HCT116 (cell line): ENCODE measurements around the gene TOMM40.

Source experiments
- CEBPB ChIP-seq: IDR thresholded peaks from 2 replicates; pipeline ENCODE4 v1.6.1; 2012; ENCODE audit warnings: low read depth
- EGR1 ChIP-seq: IDR thresholded peaks from 2 replicates; pipeline ENCODE4 v1.6.1; 2012; ENCODE audit warnings: low read depth
- EZH2 ChIP-seq: fragments of 200-600 bp; sonication (generic); IDR thresholded peaks from 2 replicates; pipeline ENCODE4 v1.6.1; 2017; ENCODE audit warnings: antibody characterized with exemption, mixed run types
- EZH2phosphoT487 ChIP-seq: fragments of 200-600 bp; IDR thresholded peaks from 2 replicates; pipeline ENCODE4 v1.6.1; 2018; ENCODE audit warnings: antibody characterized with exemption, borderline replicate concordance
- POLR2A ChIP-seq: IDR thresholded peaks from 2 replicates; pipeline ENCODE4 v1.7.0; 2011; ENCODE audit warnings: borderline replicate concordance; ENCODE audit not compliant: insufficient read depth, insufficient read length; ENCODE audit errors: extremely low read depth
- POLR2AphosphoS5 ChIP-seq: IDR thresholded peaks from 2 replicates; pipeline ENCODE4 v1.6.1; 2011; ENCODE audit warnings: mild to moderate bottlenecking, low read depth, low read length, moderate library complexity
- ZNF274 ChIP-seq: fragments of 200-500 bp; sonication (Bioruptor generic); IDR thresholded peaks from 2 replicates; pipeline ENCODE4 v1.6.1; 2014; ENCODE audit warnings: mild to moderate bottlenecking, low read depth, low read length, inconsistent platforms
- TF ChIP-seq, protein P1 (sequence below), 3 experiments: fragments of 200-600 bp in 1 of 3; sonication (generic) in 1 of 3; IDR thresholded peaks in 2 of 3; conservative IDR thresholded peaks in 1 of 3; 2 replicates each; pipeline ENCODE4 v1.5.1; 2012 to 2017; ENCODE audit warnings: low read depth in 2 of 3, low read length in 2 of 3, antibody characterized with exemption in 1 of 3, borderline replicate concordance in 1 of 3, control low read depth in 1 of 3, mild to moderate bottlenecking in 1 of 3, mixed read lengths in 1 of 3, mixed run types in 1 of 3, moderate library complexity in 1 of 3; ENCODE audit not compliant: insufficient read depth in 1 of 3
- TF ChIP-seq, protein P2 (sequence below): IDR thresholded peaks from 2 replicates; pipeline ENCODE4 v1.6.1; 2012; ENCODE audit warnings: low read depth
- TF ChIP-seq, protein P3 (sequence below): IDR thresholded peaks from 2 replicates; pipeline ENCODE4 v1.6.1; 2012

DNA sequence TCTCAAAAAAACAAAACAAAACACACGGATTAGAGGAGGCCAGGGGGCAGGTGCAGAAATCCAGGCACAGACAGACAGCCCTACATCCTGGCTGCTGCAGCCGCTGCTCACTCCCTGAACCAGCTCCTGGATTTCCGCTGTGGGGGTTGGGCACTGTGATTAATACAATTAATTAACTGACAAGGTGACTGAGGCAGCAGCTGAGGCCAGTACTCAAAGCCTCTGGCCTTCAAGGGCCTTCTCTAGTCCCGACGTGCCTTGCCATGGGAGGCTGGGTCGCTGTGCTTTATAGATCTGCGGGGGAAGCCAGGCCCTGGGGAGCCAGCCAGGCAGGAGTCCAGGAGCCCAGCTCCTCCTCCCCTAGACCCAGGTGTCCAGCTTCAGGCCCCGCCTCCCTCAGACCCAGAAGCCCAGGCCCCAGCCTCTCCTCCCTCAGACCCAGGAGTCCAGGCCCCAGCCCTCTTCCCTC is 40.4 kb upstream of the TOMM40 start:
- TF ChIP-seq, protein P1, sequence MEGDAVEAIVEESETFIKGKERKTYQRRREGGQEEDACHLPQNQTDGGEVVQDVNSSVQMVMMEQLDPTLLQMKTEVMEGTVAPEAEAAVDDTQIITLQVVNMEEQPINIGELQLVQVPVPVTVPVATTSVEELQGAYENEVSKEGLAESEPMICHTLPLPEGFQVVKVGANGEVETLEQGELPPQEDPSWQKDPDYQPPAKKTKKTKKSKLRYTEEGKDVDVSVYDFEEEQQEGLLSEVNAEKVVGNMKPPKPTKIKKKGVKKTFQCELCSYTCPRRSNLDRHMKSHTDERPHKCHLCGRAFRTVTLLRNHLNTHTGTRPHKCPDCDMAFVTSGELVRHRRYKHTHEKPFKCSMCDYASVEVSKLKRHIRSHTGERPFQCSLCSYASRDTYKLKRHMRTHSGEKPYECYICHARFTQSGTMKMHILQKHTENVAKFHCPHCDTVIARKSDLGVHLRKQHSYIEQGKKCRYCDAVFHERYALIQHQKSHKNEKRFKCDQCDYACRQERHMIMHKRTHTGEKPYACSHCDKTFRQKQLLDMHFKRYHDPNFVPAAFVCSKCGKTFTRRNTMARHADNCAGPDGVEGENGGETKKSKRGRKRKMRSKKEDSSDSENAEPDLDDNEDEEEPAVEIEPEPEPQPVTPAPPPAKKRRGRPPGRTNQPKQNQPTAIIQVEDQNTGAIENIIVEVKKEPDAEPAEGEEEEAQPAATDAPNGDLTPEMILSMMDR (IDR thresholded peaks at IDR 0.05 in 2 of 3, conservative IDR thresholded peaks at IDR 0.05 in 1 of 3; ENCODE audit: borderline replicate concordance in 1 of 3, insufficient read depth in 1 of 3, low read depth in 2 of 3, low read length in 2 of 3), result no peak
- TF ChIP-seq POLR2A (no peak), POLR2AphosphoS5 (no peak; the same call in 1 of the 2 replicates), EZH2 (no peak), ZNF274 (no peak), EZH2phosphoT487 (no peak), CEBPB (no peak), EGR1 (no peak)
- TF ChIP-seq, protein P2, sequence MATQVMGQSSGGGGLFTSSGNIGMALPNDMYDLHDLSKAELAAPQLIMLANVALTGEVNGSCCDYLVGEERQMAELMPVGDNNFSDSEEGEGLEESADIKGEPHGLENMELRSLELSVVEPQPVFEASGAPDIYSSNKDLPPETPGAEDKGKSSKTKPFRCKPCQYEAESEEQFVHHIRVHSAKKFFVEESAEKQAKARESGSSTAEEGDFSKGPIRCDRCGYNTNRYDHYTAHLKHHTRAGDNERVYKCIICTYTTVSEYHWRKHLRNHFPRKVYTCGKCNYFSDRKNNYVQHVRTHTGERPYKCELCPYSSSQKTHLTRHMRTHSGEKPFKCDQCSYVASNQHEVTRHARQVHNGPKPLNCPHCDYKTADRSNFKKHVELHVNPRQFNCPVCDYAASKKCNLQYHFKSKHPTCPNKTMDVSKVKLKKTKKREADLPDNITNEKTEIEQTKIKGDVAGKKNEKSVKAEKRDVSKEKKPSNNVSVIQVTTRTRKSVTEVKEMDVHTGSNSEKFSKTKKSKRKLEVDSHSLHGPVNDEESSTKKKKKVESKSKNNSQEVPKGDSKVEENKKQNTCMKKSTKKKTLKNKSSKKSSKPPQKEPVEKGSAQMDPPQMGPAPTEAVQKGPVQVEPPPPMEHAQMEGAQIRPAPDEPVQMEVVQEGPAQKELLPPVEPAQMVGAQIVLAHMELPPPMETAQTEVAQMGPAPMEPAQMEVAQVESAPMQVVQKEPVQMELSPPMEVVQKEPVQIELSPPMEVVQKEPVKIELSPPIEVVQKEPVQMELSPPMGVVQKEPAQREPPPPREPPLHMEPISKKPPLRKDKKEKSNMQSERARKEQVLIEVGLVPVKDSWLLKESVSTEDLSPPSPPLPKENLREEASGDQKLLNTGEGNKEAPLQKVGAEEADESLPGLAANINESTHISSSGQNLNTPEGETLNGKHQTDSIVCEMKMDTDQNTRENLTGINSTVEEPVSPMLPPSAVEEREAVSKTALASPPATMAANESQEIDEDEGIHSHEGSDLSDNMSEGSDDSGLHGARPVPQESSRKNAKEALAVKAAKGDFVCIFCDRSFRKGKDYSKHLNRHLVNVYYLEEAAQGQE, result no peak
- TF ChIP-seq, protein P3, sequence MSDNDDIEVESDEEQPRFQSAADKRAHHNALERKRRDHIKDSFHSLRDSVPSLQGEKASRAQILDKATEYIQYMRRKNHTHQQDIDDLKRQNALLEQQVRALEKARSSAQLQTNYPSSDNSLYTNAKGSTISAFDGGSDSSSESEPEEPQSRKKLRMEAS, result no peak
